HCT116 (cell line): ENCODE results near the gene ATP5MC3. TPM values are rescaled to one million over a fixed set of nuclear protein-coding genes. Genes with fewer than 3 reads are reported as not detected.

ENCODE experiments used
- ATAC-seq: fragments of 200-7000 bp; cut with Tn5 transposase; 2 replicates; pipeline ENCODE4 v1.9.1; 2020; ENCODE audit warnings: mild to moderate bottlenecking, moderate library complexity
- BruUV-seq: library from RNA; stranded (reverse); fragments of 400-500 nt; replicated peaks from 2 replicates; lab custom pipeline; 2021; lab: Mats Ljungman, UMichigan
- CTCF ChIA-PET: fragments of 300-600 bp; sonication (Branson Sonifier 250); formaldehyde crosslinking; loops from one replicate; lab custom pipeline; 2021; ENCODE audit warnings: antibody characterized with exemption; lab: Charles Lee
- POLR2A ChIA-PET: fragments of 300-600, 350-600 bp; sonication (Branson Sonifier 250); formaldehyde crosslinking; loops from one replicate; lab custom pipeline; 2021; ENCODE audit warnings: antibody characterized with exemption; lab: Charles Lee
- RAD21 ChIA-PET, 2 experiments: fragments of 300-600 bp; sonication (Branson Sonifier 250); formaldehyde crosslinking; loops; one replicate each; lab custom pipeline; 2023; ENCODE audit warnings: low total read pairs in 2 of 2; ENCODE audit not compliant: uncharacterized antibody in 2 of 2, unreplicated experiment in 2 of 2, low non-redundant PET in 1 of 2; lab: Charles Lee
- DNase-seq: peaks from one replicate; pipeline ENCODE4 v3.0.0-alpha.2; 2010; ENCODE audit warnings: low read depth, low spot score
- H2AFZ ChIP-seq: fragments of 200-600 bp; shearing (Covaris generic), sonication (generic); 2 replicates; pipeline ENCODE4 v1.6.1; 2017; ENCODE audit warnings: low read depth, mixed run types, mixed read lengths, antibody characterized with exemption, low read length; ENCODE audit not compliant: poor library complexity, severe bottlenecking
- H3K27ac ChIP-seq: 2 replicates; pipeline ENCODE4 v1.5.1; 2012; ENCODE audit warnings: low read depth, low read length
- H3K27me3 ChIP-seq: fragments of 200-600 bp; sonication (generic); 2 replicates; pipeline ENCODE4 v1.6.1; 2016; ENCODE audit warnings: mixed run types, low read length, mixed read lengths; ENCODE audit not compliant: insufficient read depth
- H3K36me3 ChIP-seq, 2 experiments: fragments of 200-500 bp in 1 of 2; fragments of 200-600 bp in 1 of 2; sonication (Bioruptor generic) in 1 of 2; sonication (generic) in 1 of 2; 2 replicates each; pipeline versions ENCODE4 v1.5.1 to v1.6.1; 2014 to 2016; ENCODE audit warnings: low read length in 2 of 2, inconsistent platforms in 1 of 2, mixed read lengths in 1 of 2, mixed run types in 1 of 2; ENCODE audit not compliant: insufficient read depth in 2 of 2, control insufficient read depth in 1 of 2
- H3K4me1 ChIP-seq, 2 experiments: fragments of 200-600 bp in 1 of 2; sonication (generic) in 1 of 2; 2 replicates each; pipeline versions ENCODE4 v1.5.1 to v1.6.1; 2012 to 2017; ENCODE audit warnings: low read length in 2 of 2, inconsistent platforms in 1 of 2, mild to moderate bottlenecking in 1 of 2, mixed read lengths in 1 of 2, mixed run types in 1 of 2, moderate library complexity in 1 of 2; ENCODE audit not compliant: insufficient read depth in 2 of 2, control insufficient read depth in 1 of 2
- H3K4me2 ChIP-seq: fragments of 200-600 bp; sonication (generic); 2 replicates; pipeline ENCODE4 v1.6.1; 2017; ENCODE audit warnings: mixed run types, low read length, mixed read lengths
- H3K4me3 ChIP-seq, 2 experiments: fragments of 200-600 bp in 1 of 2; sonication (generic) in 1 of 2; replicated peaks in 1 of 2; 2 replicates each; pipeline ENCODE4 v1.5.1; 2011 to 2016; ENCODE audit warnings: low read length in 2 of 2, control low read depth in 1 of 2, low read depth in 1 of 2, mild to moderate bottlenecking in 1 of 2, mixed read lengths in 1 of 2, mixed run types in 1 of 2
- H3K79me2 ChIP-seq: fragments of 200-600 bp; sonication (generic); 2 replicates; pipeline ENCODE4 v1.6.1; 2017; ENCODE audit warnings: mild to moderate bottlenecking, mixed run types, low read length, moderate library complexity, mixed read lengths; ENCODE audit not compliant: insufficient read depth
- H3K9ac ChIP-seq: fragments of 200-600 bp; sonication (generic); 2 replicates; pipeline ENCODE4 v1.6.1; 2016; ENCODE audit warnings: low read length, mixed read lengths
- H3K9me2 ChIP-seq: fragments of 200-600 bp; sonication (generic), shearing (Covaris generic); 2 replicates; pipeline ENCODE4 v1.6.1; 2017; ENCODE audit warnings: mixed run types, mild to moderate bottlenecking, moderate library complexity; ENCODE audit not compliant: insufficient read depth
- H3K9me3 ChIP-seq, 2 experiments: fragments of 200-500 bp in 1 of 2; fragments of 200-600 bp in 1 of 2; sonication (Bioruptor generic) in 1 of 2; sonication (generic) in 1 of 2; 2 replicates each; pipeline ENCODE4 v1.6.1; 2014 to 2017; ENCODE audit warnings: low read length in 2 of 2, mixed read lengths in 2 of 2, inconsistent platforms in 1 of 2, low read depth in 1 of 2, mild to moderate bottlenecking in 1 of 2, mixed run types in 1 of 2, moderate library complexity in 1 of 2; ENCODE audit not compliant: control insufficient read depth in 1 of 2, insufficient read depth in 1 of 2
- H4K20me1 ChIP-seq: fragments of 200-600 bp; sonication (generic), shearing (Covaris generic); 2 replicates; pipeline ENCODE4 v1.6.1; 2017; ENCODE audit warnings: mixed run types, mild to moderate bottlenecking, moderate library complexity; ENCODE audit not compliant: insufficient read depth
- CEBPB ChIP-seq: IDR thresholded peaks from 2 replicates; pipeline ENCODE4 v1.6.1; 2012; ENCODE audit warnings: low read depth
- ELF1 ChIP-seq: IDR thresholded peaks from 2 replicates; pipeline ENCODE4 v1.6.1; 2012; ENCODE audit warnings: low read depth, borderline replicate concordance
- EZH2phosphoT487 ChIP-seq: fragments of 200-600 bp; IDR thresholded peaks from 2 replicates; pipeline ENCODE4 v1.6.1; 2018; ENCODE audit warnings: antibody characterized with exemption, borderline replicate concordance
- POLR2A ChIP-seq: IDR thresholded peaks from 2 replicates; pipeline ENCODE4 v1.7.0; 2011; ENCODE audit warnings: borderline replicate concordance; ENCODE audit not compliant: insufficient read depth, insufficient read length; ENCODE audit errors: extremely low read depth
- RAD21 ChIP-seq: IDR thresholded peaks from 2 replicates; pipeline ENCODE4 v1.6.1; 2012; ENCODE audit warnings: low read depth, mild to moderate bottlenecking
- SRF ChIP-seq: IDR thresholded peaks from 2 replicates; pipeline ENCODE4 v1.6.1; 2012; ENCODE audit warnings: low read depth
- TCF7L2 ChIP-seq: IDR thresholded peaks from 2 replicates; pipeline ENCODE4 v1.7.0; 2011; ENCODE audit warnings: borderline replicate concordance, inconsistent platforms; ENCODE audit not compliant: insufficient read depth, insufficient read length; ENCODE audit errors: extremely low read depth
- intact Hi-C: fragments of 100-400 bp; cut with micrococcal nuclease; formaldehyde crosslinking; loops from 2 replicates; pipeline ENCODE4 v1.10.0; 2022
- total RNA-seq: library from RNA; stranded (reverse); gene quantifications from one replicate; pipeline ENCODE4 v1.2.1, GENCODE V29; 2021; ENCODE audit not compliant: unreplicated experiment
- TF ChIP-seq, protein P1 (sequence below): IDR thresholded peaks from 2 replicates; pipeline ENCODE4 v1.6.1; 2012; ENCODE audit warnings: low read depth

ATP5MC3 gene
- total RNA-seq, 1 experiment from 2014 or later = 361 TPM

GRCh38 chr2:175136334-175137215 is 44.9 kb downstream of the ATP5MC3 start:
- ChIA-PET POLR2A (no interaction called here), RAD21 (no interaction called here), CTCF (interaction anchor here (0.7 kb wide), 1 partner anchor 115 kb away, joined by 3 read pairs; no protein-coding TSS in a partner anchor)
- H3K9me2 ChIP-seq = no peaks in the 10 kb centered on the region
- no peak overlapping the region for H3K4me3 ChIP-seq
- H3K9ac ChIP-seq = no peak overlapping the region
- no peaks in the 10 kb centered on the region for H3K4me1 ChIP-seq
- DNase-seq = no peak
- no peaks in the 10 kb centered on the region for H3K9me3 ChIP-seq
- intact Hi-C loops = no loop called here
- H3K4me2 ChIP-seq = no peak overlapping the region
- peaks cover 17% of the 10 kb centered on the region for H3K79me2 ChIP-seq
- H4K20me1 ChIP-seq = no peaks in the 10 kb centered on the region
- H3K36me3 ChIP-seq = no peaks in the 10 kb centered on the region
- no peak for TF ChIP-seq POLR2A
- no peak for TF ChIP-seq SRF
- TF ChIP-seq RAD21 = no peak
- TF ChIP-seq, protein P1, sequence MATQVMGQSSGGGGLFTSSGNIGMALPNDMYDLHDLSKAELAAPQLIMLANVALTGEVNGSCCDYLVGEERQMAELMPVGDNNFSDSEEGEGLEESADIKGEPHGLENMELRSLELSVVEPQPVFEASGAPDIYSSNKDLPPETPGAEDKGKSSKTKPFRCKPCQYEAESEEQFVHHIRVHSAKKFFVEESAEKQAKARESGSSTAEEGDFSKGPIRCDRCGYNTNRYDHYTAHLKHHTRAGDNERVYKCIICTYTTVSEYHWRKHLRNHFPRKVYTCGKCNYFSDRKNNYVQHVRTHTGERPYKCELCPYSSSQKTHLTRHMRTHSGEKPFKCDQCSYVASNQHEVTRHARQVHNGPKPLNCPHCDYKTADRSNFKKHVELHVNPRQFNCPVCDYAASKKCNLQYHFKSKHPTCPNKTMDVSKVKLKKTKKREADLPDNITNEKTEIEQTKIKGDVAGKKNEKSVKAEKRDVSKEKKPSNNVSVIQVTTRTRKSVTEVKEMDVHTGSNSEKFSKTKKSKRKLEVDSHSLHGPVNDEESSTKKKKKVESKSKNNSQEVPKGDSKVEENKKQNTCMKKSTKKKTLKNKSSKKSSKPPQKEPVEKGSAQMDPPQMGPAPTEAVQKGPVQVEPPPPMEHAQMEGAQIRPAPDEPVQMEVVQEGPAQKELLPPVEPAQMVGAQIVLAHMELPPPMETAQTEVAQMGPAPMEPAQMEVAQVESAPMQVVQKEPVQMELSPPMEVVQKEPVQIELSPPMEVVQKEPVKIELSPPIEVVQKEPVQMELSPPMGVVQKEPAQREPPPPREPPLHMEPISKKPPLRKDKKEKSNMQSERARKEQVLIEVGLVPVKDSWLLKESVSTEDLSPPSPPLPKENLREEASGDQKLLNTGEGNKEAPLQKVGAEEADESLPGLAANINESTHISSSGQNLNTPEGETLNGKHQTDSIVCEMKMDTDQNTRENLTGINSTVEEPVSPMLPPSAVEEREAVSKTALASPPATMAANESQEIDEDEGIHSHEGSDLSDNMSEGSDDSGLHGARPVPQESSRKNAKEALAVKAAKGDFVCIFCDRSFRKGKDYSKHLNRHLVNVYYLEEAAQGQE = no peak
- BruUV-seq = no TSS peak
- no peaks in the 10 kb centered on the region for H3K27me3 ChIP-seq
- no peak overlapping the region for H3K27ac ChIP-seq
- H2AFZ ChIP-seq = no peak overlapping the region
- ATAC-seq = no peak

DNA sequence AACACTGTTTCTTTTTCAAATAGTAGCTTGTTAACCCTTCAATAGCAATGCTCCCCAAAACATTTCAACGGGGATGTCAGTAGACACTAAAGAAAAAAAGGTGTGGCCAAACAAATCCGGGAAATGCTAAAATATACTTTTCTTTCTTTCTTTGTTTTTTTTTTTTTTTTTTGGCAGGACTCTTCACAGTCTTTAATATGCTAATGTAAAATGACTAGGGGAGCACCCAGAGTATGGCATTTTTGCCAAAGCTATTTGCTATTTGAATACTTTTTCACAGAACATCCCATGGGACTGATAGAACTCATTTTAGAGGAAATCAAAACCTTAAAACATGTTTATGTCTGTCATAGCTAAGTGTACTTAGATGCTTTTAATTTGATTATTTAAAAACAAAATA is 45.6 kb downstream of the ATP5MC3 start:
- Histone ChIP-seq H3K9ac (no peak overlapping the region), H3K4me3 (no peak overlapping the region), H3K4me2 (no peak overlapping the region), H3K9me3 (no peaks in the 10 kb centered on the region), H3K9me2 (no peaks in the 10 kb centered on the region), H2AFZ (no peak overlapping the region), H3K27me3 (no peaks in the 10 kb centered on the region), H3K79me2 (peaks cover 14% of the 10 kb centered on the region)
- RAD21 ChIA-PET = no interaction called here
- no peak for ATAC-seq
- intact Hi-C loops = no loop called here
- no TSS peak for BruUV-seq
- CTCF ChIA-PET = no interaction called here
- POLR2A ChIA-PET = no interaction called here
- TF ChIP-seq TCF7L2 = no peak
- no peak for TF ChIP-seq ELF1
- no peak for TF ChIP-seq EZH2phosphoT487
- no peak for TF ChIP-seq CEBPB
- TF ChIP-seq, all 23 proteins: peak for 0
- Histone ChIP-seq H3K36me3 (no peaks in the 10 kb centered on the region), H3K4me1 (no peaks in the 10 kb centered on the region), H3K27ac (no peak overlapping the region), H4K20me1 (no peaks in the 10 kb centered on the region)
- no peak for DNase-seq
